Ascending aorta (tissue), 2 donors: ENCODE results near the gene PATE3. TPM values are rescaled to one million over a fixed set of nuclear protein-coding genes. Genes with fewer than 3 reads are reported as not detected.
A peak's percentile ranks its signal among the peaks of the same experiment; 100 is the strongest.

Experiments used
- DNase-seq, 2 donors: peaks; one replicate each; pipeline ENCODE4 v3.0.0-alpha.2; 2019; ENCODE audit warnings: low spot score in 2 of 2
- H3K27ac ChIP-seq, 2 donors: fragments of 200-600 bp; sonication (generic); one replicate each; pipeline ENCODE4 v1.5.1; 2016 to 2017; ENCODE audit warnings: mild to moderate bottlenecking in 1 of 2
- H3K27me3 ChIP-seq: fragments of 200-600 bp; sonication (generic); one replicate; pipeline ENCODE4 v1.5.1; 2017
- H3K36me3 ChIP-seq, 2 donors: fragments of 200-600 bp; sonication (generic); one replicate each; pipeline ENCODE4 v1.5.1; 2016
- H3K4me1 ChIP-seq, 2 donors: fragments of 200-600 bp; sonication (generic); one replicate each; pipeline ENCODE4 v1.5.1; 2016 to 2017; ENCODE audit warnings: mild to moderate bottlenecking in 1 of 2
- H3K4me3 ChIP-seq, 2 donors: fragments of 200-600 bp; sonication (generic); one replicate each; pipeline ENCODE4 v1.5.1; 2016 to 2017; ENCODE audit warnings: mild to moderate bottlenecking in 1 of 2
- H3K9me3 ChIP-seq, 2 donors: fragments of 200-600 bp; sonication (generic); one replicate each; pipeline ENCODE4 v1.5.1; 2016
- intact Hi-C: fragments of 100-400 bp; cut with DNase I; formaldehyde crosslinking; loops from one replicate; pipeline ENCODE4 v1.15.1; 2023
- total RNA-seq: library from RNA; depleted of rRNA; stranded (reverse); fragments of >200 nt; gene quantifications from one replicate; pipeline ENCODE4 v1.1.0, GENCODE V29; 2016
- TF ChIP-seq, protein P1 (sequence below), 3 experiments: fragments of 200-600 bp in 2 of 3; fragments of 450-650 bp in 1 of 3; sonication (generic) in 2 of 3; IDR thresholded peaks; one replicate each; pipeline ENCODE4 v1.5.1; 2016 to 2019; ENCODE audit warnings: antibody characterized with exemption in 3 of 3, mild to moderate bottlenecking in 1 of 3, moderate library complexity in 1 of 3

PATE3 gene
- total RNA-seq, 1 donor from 2014 or later: not detected

DNA sequence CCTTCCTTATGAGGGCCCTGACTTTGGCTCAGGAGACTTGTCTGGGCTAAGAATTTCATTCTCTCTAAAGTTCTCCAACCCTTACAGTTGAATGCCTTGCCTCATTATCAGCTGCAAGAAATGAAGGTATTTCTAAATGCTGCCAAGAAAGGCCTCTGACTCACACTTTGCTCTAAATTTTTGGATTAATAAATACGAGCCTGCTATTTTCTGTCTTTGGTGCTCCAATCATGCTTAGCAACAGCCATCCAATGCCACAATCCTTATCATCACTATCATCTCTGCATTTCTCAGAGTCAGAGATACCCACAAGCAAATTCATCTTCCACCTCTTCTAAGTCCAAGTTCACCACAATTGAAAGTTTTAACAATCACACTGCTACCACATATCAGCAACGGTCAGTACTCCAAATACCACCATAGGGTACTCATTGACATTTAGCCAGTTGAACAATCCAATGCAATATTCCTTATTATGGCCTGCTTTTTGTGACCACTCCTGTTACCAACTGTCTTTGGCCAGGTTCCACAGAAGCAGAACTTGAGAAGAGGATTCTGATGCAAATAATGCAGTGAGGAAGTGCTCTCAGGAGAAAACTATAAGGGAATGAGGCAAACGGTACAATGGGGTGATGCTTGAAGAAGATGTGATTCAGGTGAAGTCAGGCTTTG is 15.0 kb upstream of the PATE3 start:
- TF ChIP-seq, protein P1, sequence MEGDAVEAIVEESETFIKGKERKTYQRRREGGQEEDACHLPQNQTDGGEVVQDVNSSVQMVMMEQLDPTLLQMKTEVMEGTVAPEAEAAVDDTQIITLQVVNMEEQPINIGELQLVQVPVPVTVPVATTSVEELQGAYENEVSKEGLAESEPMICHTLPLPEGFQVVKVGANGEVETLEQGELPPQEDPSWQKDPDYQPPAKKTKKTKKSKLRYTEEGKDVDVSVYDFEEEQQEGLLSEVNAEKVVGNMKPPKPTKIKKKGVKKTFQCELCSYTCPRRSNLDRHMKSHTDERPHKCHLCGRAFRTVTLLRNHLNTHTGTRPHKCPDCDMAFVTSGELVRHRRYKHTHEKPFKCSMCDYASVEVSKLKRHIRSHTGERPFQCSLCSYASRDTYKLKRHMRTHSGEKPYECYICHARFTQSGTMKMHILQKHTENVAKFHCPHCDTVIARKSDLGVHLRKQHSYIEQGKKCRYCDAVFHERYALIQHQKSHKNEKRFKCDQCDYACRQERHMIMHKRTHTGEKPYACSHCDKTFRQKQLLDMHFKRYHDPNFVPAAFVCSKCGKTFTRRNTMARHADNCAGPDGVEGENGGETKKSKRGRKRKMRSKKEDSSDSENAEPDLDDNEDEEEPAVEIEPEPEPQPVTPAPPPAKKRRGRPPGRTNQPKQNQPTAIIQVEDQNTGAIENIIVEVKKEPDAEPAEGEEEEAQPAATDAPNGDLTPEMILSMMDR (IDR thresholded peaks at IDR 0.05): no peak
- no peaks in the 10 kb centered on the region for H3K36me3 ChIP-seq
- no peak overlapping the region for H3K4me3 ChIP-seq
- peaks cover 0 to 4% of the 10 kb centered on the region in 2 donors for H3K4me1 ChIP-seq
- DNase-seq: no peak
- H3K9me3 ChIP-seq: no peaks in the 10 kb centered on the region
- H3K27ac ChIP-seq: peak overlapping the region in 1 of 2 donors; percentile 26
- intact Hi-C loops: no loop called here
- H3K27me3 ChIP-seq: no peaks in the 10 kb centered on the region

DNA sequence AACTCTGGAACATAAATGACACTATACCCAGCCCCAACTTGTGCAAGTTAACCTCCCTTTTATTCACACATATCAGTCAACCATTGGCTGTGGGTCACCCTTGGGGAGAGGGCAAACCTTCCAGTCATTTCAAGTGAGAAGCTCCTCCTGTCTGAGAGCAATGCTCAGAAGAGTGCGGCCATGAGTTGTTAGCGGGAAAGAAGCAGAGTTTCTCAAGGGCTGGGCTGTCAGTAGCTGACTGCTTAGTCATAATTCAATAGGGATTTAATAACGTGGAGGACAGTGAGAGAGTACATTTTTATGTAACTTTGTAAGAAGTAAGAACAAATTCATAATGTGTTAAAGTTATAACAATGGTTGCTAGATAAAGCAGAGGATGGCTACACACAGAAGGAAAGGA is 14.4 kb upstream of the PATE3 start:
- no peak for DNase-seq
- no peak overlapping the region for H3K27ac ChIP-seq
- H3K36me3 ChIP-seq: no peaks in the 10 kb centered on the region
- H3K27me3 ChIP-seq: no peaks in the 10 kb centered on the region
- H3K9me3 ChIP-seq: no peaks in the 10 kb centered on the region
- no peak overlapping the region for H3K4me3 ChIP-seq
- TF ChIP-seq, protein P1 (IDR thresholded peaks at IDR 0.05): no peak
- intact Hi-C loops: no loop called here
- peaks cover 0 to 4% of the 10 kb centered on the region in 2 donors for H3K4me1 ChIP-seq

DNA sequence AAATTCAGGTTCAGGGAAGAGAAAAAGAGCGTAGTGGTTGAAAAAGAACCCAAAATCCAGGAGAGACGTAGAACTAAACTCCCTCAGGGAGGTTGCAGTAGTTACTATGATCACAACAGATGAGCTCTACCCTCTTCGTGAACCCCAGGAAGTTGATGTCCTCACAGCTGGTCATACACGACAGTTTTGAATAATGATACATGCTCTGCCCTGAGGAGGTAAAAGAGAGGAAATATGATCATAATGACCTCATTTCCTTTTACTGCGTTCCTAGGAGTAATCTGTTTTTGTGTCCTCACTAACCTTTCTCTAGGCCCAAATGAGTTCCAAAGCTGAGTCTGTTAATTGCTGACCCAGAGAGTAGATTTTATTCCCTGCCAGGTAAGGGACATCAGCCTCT is 10.6 kb upstream of the PATE3 start:
- H3K4me3 ChIP-seq: no peak overlapping the region
- peaks cover 0 to 3% of the 10 kb centered on the region in 2 donors for H3K4me1 ChIP-seq
- no peak overlapping the region for H3K27ac ChIP-seq
- DNase-seq: no peak
- no peaks in the 10 kb centered on the region for H3K36me3 ChIP-seq
- H3K9me3 ChIP-seq: no peaks in the 10 kb centered on the region
- TF ChIP-seq, protein P1 (IDR thresholded peaks at IDR 0.05): no peak
- intact Hi-C loops: no loop called here
- no peaks in the 10 kb centered on the region for H3K27me3 ChIP-seq

DNA sequence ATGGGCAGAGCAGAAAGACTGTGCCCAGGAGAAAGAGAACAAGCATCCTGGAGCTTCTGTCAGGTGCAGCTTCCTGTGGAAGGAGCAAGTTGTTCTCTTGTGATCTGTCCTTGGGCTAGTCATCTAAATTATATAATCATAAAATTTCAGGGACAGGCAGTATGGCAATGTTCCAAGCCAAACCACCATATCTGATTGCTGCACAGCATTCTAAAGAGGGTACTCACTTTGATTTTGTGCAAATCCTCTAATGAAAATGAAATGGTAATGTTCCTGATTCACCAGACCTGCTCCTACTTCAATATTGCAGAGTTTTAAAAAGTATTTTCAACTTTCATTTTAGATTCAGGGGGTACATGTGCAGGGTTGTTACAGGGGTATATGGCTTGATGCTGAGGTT is 9.2 kb upstream of the PATE3 start, which contains the start of gene PATE2:
Gene PATE2, minus strand, starts transcription at position 101 of the 400 bp plus-strand sequence. Its CDS starts 55 bp downstream, at position 46.
- H3K27ac ChIP-seq: no peak within 1 kb of the TSS
- H3K36me3 ChIP-seq: no peaks in the 10 kb centered on the region
- intact Hi-C loops: no loop called here
- no peaks in the 10 kb centered on the region for H3K4me1 ChIP-seq
- no peak within 1 kb of the TSS for H3K4me3 ChIP-seq
- no peaks in the 10 kb centered on the region for H3K9me3 ChIP-seq
- DNase-seq: no peak
- TF ChIP-seq, protein P1 (IDR thresholded peaks at IDR 0.05): no peak
- H3K27me3 ChIP-seq: no peaks in the 10 kb centered on the region

DNA sequence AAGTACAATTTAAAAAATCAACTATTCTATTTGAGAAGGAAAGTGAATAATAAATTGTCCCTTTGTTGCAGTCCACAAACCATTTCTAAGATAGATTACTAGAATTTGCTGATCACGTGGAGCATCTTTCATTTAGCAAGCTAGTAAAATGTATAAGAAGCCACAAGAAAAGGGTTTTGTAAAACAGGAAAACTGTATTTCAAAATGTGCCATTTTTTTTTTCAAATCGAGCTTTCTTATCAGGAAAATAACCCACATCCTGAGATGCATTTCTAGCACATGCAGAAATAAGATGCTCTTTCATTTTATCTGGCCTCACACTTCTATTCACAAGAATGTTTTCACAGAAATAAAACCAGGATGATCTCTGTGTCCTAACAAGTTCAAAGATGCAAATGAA is 3.2 kb upstream of the PATE3 start:
- no peaks in the 10 kb centered on the region for H3K27me3 ChIP-seq
- TF ChIP-seq, protein P1 (IDR thresholded peaks at IDR 0.05): no peak
- DNase-seq: no peak
- H3K27ac ChIP-seq: no peak overlapping the region
- no peaks in the 10 kb centered on the region for H3K36me3 ChIP-seq
- H3K4me1 ChIP-seq: no peaks in the 10 kb centered on the region
- H3K4me3 ChIP-seq: no peak overlapping the region
- no peaks in the 10 kb centered on the region for H3K9me3 ChIP-seq
- intact Hi-C loops: no loop called here
